Mesenchymal stem cell (in vitro differentiated cells and primary cell): ENCODE data around the gene PPP6R3.

Source experiments
- DNase-seq: peaks from one replicate; pipeline ENCODE4 v3.0.0-alpha.2; 2013
- H2AFZ ChIP-seq: one replicate; pipeline ENCODE4 v1.6.1; 2013; ENCODE audit warnings: low read depth, mild to moderate bottlenecking, control low read depth, inconsistent platforms, low read length, moderate library complexity
- H2AK5ac ChIP-seq: 2 replicates; pipeline ENCODE4 v1.6.1; 2013; ENCODE audit warnings: low read length, moderate library complexity, mild to moderate bottlenecking, inconsistent platforms; ENCODE audit not compliant: severe bottlenecking
- H2BK120ac ChIP-seq: one replicate; pipeline ENCODE4 v1.6.1; 2013; ENCODE audit warnings: low read depth, mild to moderate bottlenecking, inconsistent platforms, low read length, moderate library complexity
- H2BK12ac ChIP-seq, 2 experiments: one replicate each; pipeline ENCODE4 v1.6.1; 2013; ENCODE audit warnings: inconsistent platforms in 2 of 2, low read length in 2 of 2, mild to moderate bottlenecking in 2 of 2, moderate library complexity in 2 of 2, control low read depth in 1 of 2
- H2BK15ac ChIP-seq: one replicate; pipeline ENCODE4 v1.6.1; 2013; ENCODE audit warnings: mild to moderate bottlenecking, low read depth, inconsistent platforms; ENCODE audit not compliant: poor library complexity, severe bottlenecking
- H2BK5ac ChIP-seq: 2 replicates; pipeline ENCODE4 v1.6.1; 2013; ENCODE audit warnings: low read depth, mild to moderate bottlenecking, low read length, control low read depth, inconsistent platforms; ENCODE audit not compliant: poor library complexity, severe bottlenecking
- H3K14ac ChIP-seq, 2 experiments: one replicate each; pipeline ENCODE4 v1.6.1; 2013; ENCODE audit warnings: inconsistent platforms in 2 of 2, low read length in 2 of 2, control low read depth in 1 of 2, mild to moderate bottlenecking in 1 of 2, moderate library complexity in 1 of 2
- H3K18ac ChIP-seq, 2 experiments: one replicate each; pipeline ENCODE4 v1.6.1; 2013; ENCODE audit warnings: inconsistent platforms in 2 of 2, low read length in 2 of 2, control low read depth in 1 of 2, low read depth in 1 of 2, mild to moderate bottlenecking in 1 of 2
- H3K23ac ChIP-seq, 2 experiments: one replicate each; pipeline ENCODE4 v1.6.1; 2013; ENCODE audit warnings: inconsistent platforms in 2 of 2, low read length in 2 of 2, mild to moderate bottlenecking in 2 of 2, moderate library complexity in 2 of 2, control low read depth in 1 of 2
- H3K27ac ChIP-seq: 2 replicates; pipeline ENCODE4 v1.5.1; 2013; ENCODE audit warnings: mild to moderate bottlenecking, moderate library complexity, low read length, control low read depth, inconsistent platforms; ENCODE audit not compliant: poor library complexity, severe bottlenecking
- H3K27me3 ChIP-seq, 2 experiments: 2 replicates each; pipeline versions ENCODE4 v1.6.1 to v1.7.0; 2013; ENCODE audit warnings: low read length in 2 of 2, mild to moderate bottlenecking in 2 of 2, moderate library complexity in 2 of 2, control low read depth in 1 of 2, inconsistent platforms in 1 of 2; ENCODE audit not compliant: control insufficient read depth in 1 of 2, insufficient read depth in 1 of 2
- H3K36me3 ChIP-seq, 2 experiments: 2 replicates each; pipeline versions ENCODE4 v1.6.1 to v1.7.0; 2013; ENCODE audit warnings: low read length in 2 of 2, control low read depth in 1 of 2, inconsistent platforms in 1 of 2, low read depth in 1 of 2, mild to moderate bottlenecking in 1 of 2; ENCODE audit not compliant: insufficient read depth in 2 of 2, control insufficient read depth in 1 of 2
- H3K4ac ChIP-seq, 2 experiments: one replicate each; pipeline ENCODE4 v1.6.1; 2013; ENCODE audit warnings: inconsistent platforms in 2 of 2, low read length in 2 of 2, mild to moderate bottlenecking in 2 of 2, moderate library complexity in 2 of 2, control low read depth in 1 of 2, low read depth in 1 of 2
- H3K4me1 ChIP-seq: 2 replicates; pipeline ENCODE4 v1.6.1; 2013; ENCODE audit warnings: low read depth, low read length, control low read depth; ENCODE audit not compliant: control insufficient read depth, insufficient read depth
- H3K4me2 ChIP-seq: 2 replicates; pipeline ENCODE4 v1.6.1; 2013; ENCODE audit warnings: low read length, mild to moderate bottlenecking, inconsistent platforms; ENCODE audit not compliant: poor library complexity, severe bottlenecking
- H3K4me3 ChIP-seq, 2 experiments: 2 replicates each; pipeline versions ENCODE4 v1.5.1 to v1.7.0; 2013; ENCODE audit warnings: low read length in 2 of 2, mild to moderate bottlenecking in 2 of 2, control low read depth in 1 of 2, low read depth in 1 of 2; ENCODE audit not compliant: insufficient read depth in 1 of 2
- H3K79me1 ChIP-seq: replicated peaks from 2 replicates; pipeline ENCODE4 v1.6.1; 2013; ENCODE audit warnings: mild to moderate bottlenecking, control low read depth, low read length, inconsistent platforms; ENCODE audit not compliant: poor library complexity, severe bottlenecking
- H3K9ac ChIP-seq: 2 replicates; pipeline ENCODE4 v1.7.0; 2013; ENCODE audit warnings: mild to moderate bottlenecking, low read length, moderate library complexity
- H3K9me3 ChIP-seq: 2 replicates; pipeline ENCODE4 v1.7.0; 2013; ENCODE audit warnings: mild to moderate bottlenecking, low read length; ENCODE audit not compliant: control insufficient read depth
- H4K8ac ChIP-seq: one replicate; pipeline ENCODE4 v1.6.1; 2013; ENCODE audit warnings: inconsistent platforms, mild to moderate bottlenecking, low read length, moderate library complexity
- H4K91ac ChIP-seq: one replicate; pipeline ENCODE4 v1.6.1; 2013; ENCODE audit warnings: mild to moderate bottlenecking, low read length, inconsistent platforms
- WGBS: methylation state at CpG from one replicate; pipeline ENCODE4 v1.1.7; 2013; ENCODE audit warnings: mixed read lengths; 5-methylcytosine and 5-hydroxymethylcytosine counted together

The PPP6R3 gene

DNA sequence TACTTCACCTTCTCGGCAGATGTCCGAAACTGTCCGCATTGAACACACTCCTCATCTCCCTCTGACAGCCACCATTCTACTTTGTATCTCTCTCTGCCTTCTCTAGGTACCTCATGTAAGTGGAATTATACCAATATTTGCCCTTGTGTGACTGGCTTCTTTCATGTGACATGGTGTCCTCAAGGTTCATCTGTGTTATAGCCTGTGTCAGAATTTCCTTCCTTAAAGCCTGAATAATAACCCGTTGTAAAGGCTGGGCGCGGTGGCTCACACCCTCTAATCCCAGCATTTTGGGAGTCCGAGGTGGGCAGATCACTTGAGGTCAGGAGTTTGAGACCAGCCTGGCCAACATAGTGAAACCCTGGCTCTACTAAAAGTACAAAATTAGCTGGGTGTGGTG is 40.4 kb upstream of the PPP6R3 start:
- over 99% methylated on average over 7 of the region's 7 CpGs for WGBS
- Histone ChIP-seq H2BK12ac (no peak overlapping the region), H2BK5ac (no peak overlapping the region)

GRCh38 chr11:68423481-68423880 is 37.1 kb upstream of the PPP6R3 start:
- Histone ChIP-seq H3K4ac (no peak overlapping the region), H4K8ac (no peak overlapping the region), H3K9ac (no peak overlapping the region), H3K4me2 (no peak overlapping the region), H2AK5ac (no peak overlapping the region), H4K91ac (no peak overlapping the region), H3K4me1 (no peaks in the 10 kb centered on the region), H3K79me1 (peaks cover 12% of the 10 kb centered on the region), H3K4me3 (no peak overlapping the region), H2BK15ac (no peak overlapping the region), H3K27ac (no peak overlapping the region), H3K18ac (no peak overlapping the region), H3K14ac (no peak overlapping the region), H2BK5ac (no peak overlapping the region), H2BK12ac (no peak overlapping the region), H3K9me3 (no peaks in the 10 kb centered on the region), H3K36me3 (peaks cover 24 to 58% of the 10 kb centered on the region in 2 experiments), H3K23ac (no peak overlapping the region), H2BK120ac (no peak overlapping the region), H3K27me3 (no peaks in the 10 kb centered on the region), H2AFZ (no peak overlapping the region)
- DNase-seq: no peak
- WGBS: 98% methylated on average over 18 of the region's 21 CpGs

More for the DNA sequence above, 40.4 kb upstream of the PPP6R3 start:
- Histone ChIP-seq H4K91ac (no peak overlapping the region), H3K23ac (no peak overlapping the region), H3K9me3 (no peaks in the 10 kb centered on the region), H3K4me3 (no peak overlapping the region), H3K9ac (no peak overlapping the region), H2AFZ (no peak overlapping the region), H3K4me2 (no peak overlapping the region), H3K27me3 (no peaks in the 10 kb centered on the region), H3K4ac (no peak overlapping the region), H3K36me3 (peaks cover 30 to 46% of the 10 kb centered on the region in 2 experiments), H3K14ac (no peak overlapping the region), H2BK15ac (no peak overlapping the region), H2BK120ac (no peak overlapping the region), H3K79me1 (peaks cover 17% of the 10 kb centered on the region), H3K18ac (no peak overlapping the region), H4K8ac (no peak overlapping the region), H3K27ac (no peak overlapping the region), H2AK5ac (no peak overlapping the region), H3K4me1 (no peaks in the 10 kb centered on the region)
- DNase-seq: no peak

DNA sequence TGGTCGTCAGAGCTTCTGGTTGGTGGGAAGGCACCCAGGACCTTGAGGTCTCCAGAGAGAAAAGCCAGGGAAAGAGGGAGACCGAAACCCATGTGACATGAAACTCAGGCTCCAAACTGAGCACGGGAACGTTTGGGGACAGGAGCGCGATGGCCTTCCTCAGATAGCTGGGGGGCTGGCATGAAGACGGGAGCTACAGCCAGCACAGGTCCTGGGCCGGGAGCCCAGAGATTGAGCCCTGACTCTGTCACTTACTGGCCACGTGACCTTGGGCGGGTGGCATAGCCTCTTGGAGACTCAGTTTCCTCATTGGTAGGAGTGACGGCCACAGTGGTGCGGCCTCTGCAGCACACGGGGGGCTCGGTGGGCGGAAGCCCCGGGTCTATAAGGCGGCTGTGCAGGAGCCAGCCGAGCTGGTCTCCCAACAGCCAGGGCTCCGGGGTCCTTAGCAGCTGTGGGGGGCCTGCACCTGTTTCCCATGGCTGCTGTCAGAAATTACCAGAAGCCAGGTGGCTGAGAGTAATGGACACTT is 36.4 kb upstream of the PPP6R3 start:
- peaks cover 11% of the 10 kb centered on the region for H3K79me1 ChIP-seq

GRCh38 chr11:68424981-68425865 is 35.3 kb upstream of the PPP6R3 start:
- no peak overlapping the region for H3K4me3 ChIP-seq
- H4K91ac ChIP-seq: no peak overlapping the region
- H3K79me1 ChIP-seq: peaks cover 7% of the 10 kb centered on the region
- H2BK120ac ChIP-seq: no peak overlapping the region
- no peak overlapping the region for H3K23ac ChIP-seq
- no peaks in the 10 kb centered on the region for H3K4me1 ChIP-seq
- no peak overlapping the region for H3K9ac ChIP-seq
- H3K27ac ChIP-seq: no peak overlapping the region
- H3K14ac ChIP-seq: no peak overlapping the region
- H3K4me2 ChIP-seq: no peak overlapping the region
- no peak overlapping the region for H3K4ac ChIP-seq
- peaks cover 12% of the 10 kb centered on the region for H3K9me3 ChIP-seq
- 97% methylated on average over 40 of the region's 40 CpGs for WGBS
- peaks cover 26 to 62% of the 10 kb centered on the region in 2 experiments for H3K36me3 ChIP-seq
- no peak overlapping the region for H2BK12ac ChIP-seq
- H2BK15ac ChIP-seq: no peak overlapping the region
- DNase-seq: no peak
- H3K27me3 ChIP-seq: no peaks in the 10 kb centered on the region
- no peak overlapping the region for H2AK5ac ChIP-seq
- no peak overlapping the region for H2BK5ac ChIP-seq
- no peak overlapping the region for H2AFZ ChIP-seq
- H4K8ac ChIP-seq: no peak overlapping the region
- H3K18ac ChIP-seq: no peak overlapping the region

More for the DNA sequence above, 36.4 kb upstream of the PPP6R3 start:
- no peak overlapping the region for H3K4me3 ChIP-seq
- no peak overlapping the region for H3K4me2 ChIP-seq
- H3K9ac ChIP-seq: no peak overlapping the region
- H3K9me3 ChIP-seq: peaks cover 2% of the 10 kb centered on the region
- no peak overlapping the region for H2AK5ac ChIP-seq
- H3K18ac ChIP-seq: no peak overlapping the region
- H2BK15ac ChIP-seq: no peak overlapping the region
- H3K27ac ChIP-seq: no peak overlapping the region
- peaks cover 23 to 60% of the 10 kb centered on the region in 2 experiments for H3K36me3 ChIP-seq
- H3K23ac ChIP-seq: no peak overlapping the region
- H2AFZ ChIP-seq: no peak overlapping the region
- no peaks in the 10 kb centered on the region for H3K27me3 ChIP-seq
- H2BK120ac ChIP-seq: no peak overlapping the region
- no peak overlapping the region for H2BK12ac ChIP-seq
- no peak overlapping the region for H4K8ac ChIP-seq
- no peak overlapping the region for H3K14ac ChIP-seq
- DNase-seq: no peak
- H3K4me1 ChIP-seq: no peaks in the 10 kb centered on the region
- H4K91ac ChIP-seq: no peak overlapping the region
- H3K4ac ChIP-seq: no peak overlapping the region
- 95% methylated on average over 19 of the region's 19 CpGs for WGBS
- H2BK5ac ChIP-seq: no peak overlapping the region
